Fibroblast of peridontal ligament (primary cell): ENCODE results near the gene MPPED2.

Experiments used
- DNase-seq: peaks from one replicate; pipeline ENCODE4 v3.0.0-alpha.2; 2010; ENCODE audit errors: extremely low read depth

Gene MPPED2

DNA sequence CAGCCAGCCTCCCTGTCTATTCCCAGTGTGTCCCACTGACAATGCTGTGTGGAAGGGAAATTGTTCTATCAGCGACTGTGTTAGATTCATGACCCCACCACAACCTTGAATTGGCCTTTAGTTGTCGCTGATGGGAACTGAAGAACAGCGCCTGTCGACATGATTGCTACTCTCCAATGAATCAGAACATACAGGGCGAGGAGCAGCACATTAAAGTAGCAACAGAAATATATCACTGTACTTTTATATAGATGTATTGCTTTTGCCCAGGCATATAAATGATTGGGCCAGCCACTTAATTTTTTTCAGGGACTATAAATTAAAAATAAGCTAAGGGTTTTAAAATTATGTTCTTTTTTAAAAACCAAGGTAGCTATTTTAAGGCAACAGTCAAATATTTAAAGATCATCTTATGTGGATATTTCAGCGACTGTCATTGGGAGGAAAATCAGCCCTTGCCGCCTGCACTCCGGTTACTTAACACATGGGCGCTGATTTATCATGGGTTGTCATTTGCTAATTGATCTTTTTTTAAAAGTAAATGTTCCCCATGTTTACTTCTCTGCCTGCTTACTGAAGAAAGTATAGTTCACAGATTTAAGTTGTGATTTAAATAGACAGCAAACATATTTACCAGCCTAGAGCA is 221.2 kb downstream of the MPPED2 start:
- DNase-seq: no peak

- DNase-seq: no peak
These were observed 221.9 kb downstream of the MPPED2 start for GRCh38 chr11:30364139-30364836.

- DNase-seq: no peak
These were observed 225.4 kb downstream of the MPPED2 start for GRCh38 chr11:30360741-30361140.
